GM21528 (cell line): ENCODE results near the gene SFTA2.
"Not testable (repeated sequence)": the region's sequence is repeated elsewhere in the genome, so short reads cannot be mapped to it uniquely, and the experiment has no call there.

ENCODE experiments used
- ATAC-seq: cut with Tn5 transposase; IDR thresholded peaks from one replicate; pipeline ENCODE4 v1.9.1; 2021; ENCODE audit warnings: mild to moderate bottlenecking, moderate library complexity; ENCODE audit not compliant: unreplicated experiment, low FRiP score

SFTA2 gene

DNA sequence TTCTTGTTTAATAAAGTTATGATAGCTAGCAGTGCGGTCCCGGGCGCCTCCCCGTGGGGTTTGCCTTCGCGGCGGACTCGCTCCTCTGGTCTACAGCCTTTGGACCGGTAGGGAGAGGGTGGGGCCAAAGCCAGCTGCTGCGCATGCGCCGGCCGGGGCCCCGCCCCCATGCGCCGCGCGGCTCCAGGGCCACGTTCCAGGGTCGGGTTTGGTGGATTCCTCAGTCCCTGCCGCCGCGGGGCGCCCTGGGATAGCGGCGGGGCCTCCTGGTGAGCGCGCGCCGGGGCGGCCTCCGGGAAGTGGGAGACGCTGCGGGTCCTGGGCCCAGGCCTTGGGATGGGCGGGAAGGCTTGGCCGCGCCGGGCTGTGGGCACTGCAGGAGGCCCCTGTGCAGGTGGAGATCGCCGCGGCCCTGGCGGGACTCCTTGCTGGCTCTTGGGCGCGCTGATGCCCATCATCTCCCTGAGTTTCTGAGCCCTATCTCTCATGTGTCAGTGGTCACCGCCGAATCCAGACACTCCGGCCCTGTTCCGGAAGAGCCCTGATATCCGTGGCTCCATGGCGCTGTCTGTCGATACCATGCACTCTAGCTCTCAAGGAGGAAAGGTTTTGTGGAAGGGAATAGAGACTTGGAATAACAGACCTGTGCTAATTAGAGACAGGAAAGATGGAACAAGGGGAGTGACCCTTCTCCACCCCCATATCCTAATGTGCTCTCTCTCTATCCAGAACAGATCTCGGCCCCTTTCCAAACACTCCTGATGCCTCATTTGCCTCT lies 17.7 kb downstream of the SFTA2 start, which contains the start of gene VARS2:
Gene VARS2, plus strand, starts transcription at position 163 of the 778 bp plus-strand sequence. Its CDS starts 599 bp downstream, at position 762.
- ATAC-seq: peak; percentile 66

DNA sequence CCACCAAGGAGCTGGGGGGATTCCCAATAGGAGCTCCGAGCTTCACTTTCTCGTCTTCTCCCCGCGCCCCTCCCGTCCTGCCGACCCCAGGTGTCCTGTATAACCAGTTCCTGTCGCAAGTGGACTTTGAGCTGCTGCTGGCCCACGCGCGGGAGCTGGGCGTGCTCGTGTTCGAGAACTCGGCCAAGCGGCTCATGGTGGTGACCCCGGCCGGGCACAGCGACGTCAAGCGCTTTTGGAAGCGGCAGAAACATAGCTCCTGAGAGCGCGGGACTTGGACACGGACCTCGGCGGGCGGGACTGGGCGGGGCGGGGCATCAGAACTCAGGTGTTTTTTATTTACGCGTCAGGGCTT lies 18.3 kb downstream of the SFTA2 start:
- no peak for ATAC-seq

DNA sequence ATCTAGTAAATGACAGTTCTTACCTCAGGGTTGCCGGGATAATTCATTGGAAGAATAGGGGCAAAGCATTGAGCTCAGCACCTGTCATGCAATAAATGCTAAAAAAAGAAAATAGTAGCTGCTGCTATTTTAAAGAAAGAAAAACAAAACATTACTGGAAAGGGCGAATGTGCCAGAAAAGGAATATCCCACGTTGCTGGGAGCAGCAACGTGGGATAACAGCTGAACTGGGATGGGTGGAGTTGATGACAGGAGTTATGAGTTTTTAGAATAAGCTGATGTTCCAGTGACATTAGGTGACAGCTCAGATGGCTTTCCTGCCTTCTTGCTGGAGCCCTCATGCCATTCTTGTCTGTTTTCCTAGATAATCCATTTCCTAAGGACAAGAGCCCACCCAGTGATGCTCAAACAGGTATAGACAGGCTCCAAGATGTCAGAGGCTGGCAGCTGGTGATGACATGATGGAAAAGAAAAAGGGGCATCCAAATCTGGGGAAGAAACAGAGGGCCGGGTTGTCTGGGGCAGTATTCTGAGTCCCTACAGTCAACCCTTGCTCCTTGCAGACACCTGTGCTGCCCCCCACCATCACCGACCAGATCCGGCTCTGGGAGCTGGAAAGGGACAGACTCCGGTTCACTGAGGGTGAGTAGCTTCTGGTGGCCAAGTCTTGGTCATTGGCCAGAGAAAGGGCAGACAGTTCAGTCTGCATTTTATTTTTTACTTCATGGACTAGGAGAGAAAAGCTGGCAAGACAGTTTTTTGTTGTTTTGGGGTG lies 19.0 kb downstream of the SFTA2 start:
- ATAC-seq: no peak

DNA sequence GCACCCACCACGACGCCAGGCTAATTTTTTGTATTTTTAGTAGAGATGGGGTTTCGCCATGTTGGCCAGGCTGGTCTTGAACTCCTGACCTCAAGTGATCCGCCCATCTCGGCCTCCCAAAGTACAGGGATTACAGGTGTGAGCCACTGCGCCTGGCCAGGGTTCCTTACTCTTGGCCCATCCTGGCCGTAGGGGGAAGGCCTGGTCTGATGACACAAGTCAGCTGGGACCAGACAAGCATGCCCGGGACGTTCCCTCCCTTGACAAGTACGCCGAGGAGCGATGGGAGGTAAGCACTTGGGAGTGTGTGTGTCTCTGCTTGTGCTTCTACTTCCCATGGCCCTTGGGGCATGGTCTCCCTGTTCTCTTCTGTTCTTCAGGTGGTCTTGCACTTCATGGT lies 21.5 kb downstream of the SFTA2 start:
- not testable (repeated sequence) for ATAC-seq

DNA sequence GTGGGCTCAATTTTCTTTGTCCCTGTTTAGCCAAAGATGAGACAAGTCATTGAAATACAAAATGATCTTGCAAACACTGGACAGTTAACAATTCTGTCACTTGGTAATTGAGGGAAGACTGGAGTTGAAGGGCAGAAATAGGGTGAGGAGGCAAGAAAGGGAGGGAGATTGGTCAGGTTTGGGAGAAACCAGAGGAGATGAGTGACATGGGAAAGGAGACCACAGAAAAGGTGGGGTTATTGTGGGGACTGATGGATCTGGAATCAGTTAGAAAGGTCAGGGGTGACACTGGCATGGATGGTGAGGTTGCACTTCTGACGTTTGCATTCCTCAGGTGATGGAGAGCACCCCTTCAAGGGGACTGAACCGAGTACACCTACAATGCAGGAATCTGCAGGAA lies 23.3 kb downstream of the SFTA2 start:
- ATAC-seq: no peak

DNA sequence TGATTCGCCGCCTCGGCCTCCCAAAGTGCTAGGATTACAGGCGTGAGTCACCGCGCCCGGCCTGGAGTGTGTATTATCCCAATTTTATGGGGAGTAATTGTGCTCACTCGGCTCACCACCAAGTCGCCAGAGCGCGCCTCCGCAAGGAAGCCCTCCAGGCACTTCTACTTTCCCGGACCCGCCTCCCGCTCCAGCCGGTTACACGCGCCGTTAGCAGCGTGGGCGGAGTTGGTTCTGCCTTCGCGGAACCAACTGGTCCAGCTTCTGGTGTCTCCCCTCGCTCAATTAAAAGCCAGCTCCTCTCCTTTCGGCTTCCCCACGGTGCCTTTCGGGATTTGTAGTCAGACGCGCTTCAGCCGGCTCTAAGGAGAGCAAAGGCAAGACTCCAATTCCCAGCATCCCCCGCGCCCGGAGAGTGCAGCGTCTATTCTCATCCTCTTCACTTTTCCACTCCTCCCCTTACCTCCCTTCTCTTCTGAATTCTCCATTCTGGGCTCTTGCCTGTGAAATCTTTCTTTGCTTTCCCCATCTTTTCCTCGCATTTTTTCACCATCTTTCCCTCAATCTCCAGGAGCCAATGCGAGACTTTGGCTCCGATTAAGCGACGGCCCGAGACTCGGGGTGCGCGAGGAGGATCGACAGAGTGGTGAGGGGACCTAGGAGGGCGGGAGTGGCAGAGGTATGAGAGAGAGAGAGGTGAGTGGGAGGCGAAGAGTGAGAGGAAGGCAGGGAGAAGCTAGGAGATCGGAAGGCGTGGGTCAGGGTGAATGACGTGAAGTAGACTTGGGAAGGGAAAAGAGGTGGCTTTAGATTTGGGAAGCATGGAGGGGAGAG lies 24.0 kb downstream of the SFTA2 start, which contains the start of gene GTF2H4:
Gene GTF2H4, plus strand, starts transcription at position 450 of the 834 bp plus-strand sequence.
- ATAC-seq: peak; percentile 81

DNA sequence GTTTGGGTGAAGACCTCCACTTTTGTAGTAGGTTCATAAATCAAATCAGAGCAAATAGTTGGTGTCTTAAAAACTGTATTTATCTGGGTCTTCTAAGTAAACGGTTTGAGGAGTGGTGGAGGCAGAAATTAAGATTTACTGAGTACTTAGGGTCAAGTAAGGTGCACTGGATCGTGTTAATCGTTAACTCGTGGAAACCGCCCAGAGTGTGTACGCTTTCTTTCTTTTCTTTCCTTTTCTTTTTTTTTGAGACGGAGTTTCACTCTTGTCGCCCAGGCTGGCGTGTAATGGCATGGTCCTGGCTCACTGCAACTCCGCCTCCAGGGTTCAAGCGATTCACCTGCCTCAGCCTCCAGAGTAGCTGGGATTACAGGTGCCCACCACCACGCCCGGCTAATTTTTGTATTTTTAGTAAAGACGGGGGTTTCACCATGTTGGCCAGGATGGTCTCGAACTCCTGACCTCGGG lies 24.6 kb downstream of the SFTA2 start:
- not testable (repeated sequence) for ATAC-seq

DNA sequence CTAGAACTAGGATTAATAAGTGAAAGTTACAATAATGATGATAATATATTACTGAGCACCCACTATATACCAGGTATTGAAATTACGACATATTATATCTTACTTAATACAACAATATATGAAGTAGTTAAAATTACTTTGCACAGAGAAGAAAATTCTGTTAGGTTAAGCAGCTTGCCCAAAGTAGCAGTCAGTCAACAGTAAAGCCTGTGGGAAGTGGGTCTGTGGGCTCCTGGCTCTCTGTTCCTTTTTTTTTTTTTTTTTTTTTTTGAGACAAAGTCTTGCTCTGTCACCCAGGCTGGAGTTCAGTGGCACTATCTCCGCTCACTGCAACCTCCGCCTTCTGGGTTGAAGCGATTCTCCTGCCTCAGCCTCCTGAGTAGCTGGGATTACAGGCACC lies 28.7 kb downstream of the SFTA2 start:
- ATAC-seq: no peak

DNA sequence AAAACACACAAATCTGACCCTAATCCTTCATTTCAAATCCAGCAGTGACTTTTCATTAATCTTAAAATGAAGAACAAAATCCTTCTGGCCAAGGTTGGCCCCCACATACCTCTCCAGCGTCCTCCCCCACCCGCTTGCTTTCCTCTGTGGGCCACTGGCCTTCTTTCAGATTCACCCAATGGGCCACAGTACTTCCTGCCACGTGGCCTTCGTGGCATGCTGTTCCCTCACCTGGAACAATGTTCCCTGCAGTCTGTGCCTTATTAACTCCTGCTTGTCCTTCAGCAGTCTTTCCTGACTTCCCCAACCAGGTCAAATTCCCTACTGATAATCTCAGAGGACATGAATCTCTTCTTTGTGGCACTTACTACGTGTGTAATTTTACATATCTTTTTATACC lies 29.3 kb downstream of the SFTA2 start:
- no peak for ATAC-seq

DNA sequence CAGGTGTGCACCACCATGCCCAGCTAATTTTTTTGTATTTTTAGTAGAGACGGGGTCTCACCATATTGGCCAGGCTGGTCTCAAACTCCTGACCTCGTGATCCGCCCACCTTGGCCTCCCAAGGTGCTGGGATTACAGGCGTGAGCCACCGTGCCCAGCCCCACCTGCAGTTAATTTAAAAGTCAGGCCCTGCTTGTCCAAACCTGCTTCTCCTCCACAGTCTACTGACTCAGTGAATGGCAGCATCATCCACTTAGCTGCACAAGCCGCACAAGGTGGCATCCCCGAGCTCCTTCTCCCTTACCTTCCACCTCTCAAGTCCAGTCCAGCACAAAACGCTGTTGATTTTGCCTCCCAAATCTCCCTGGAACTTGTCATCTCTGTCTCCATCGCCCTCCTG lies 29.8 kb downstream of the SFTA2 start:
- ATAC-seq: not testable (repeated sequence)

DNA sequence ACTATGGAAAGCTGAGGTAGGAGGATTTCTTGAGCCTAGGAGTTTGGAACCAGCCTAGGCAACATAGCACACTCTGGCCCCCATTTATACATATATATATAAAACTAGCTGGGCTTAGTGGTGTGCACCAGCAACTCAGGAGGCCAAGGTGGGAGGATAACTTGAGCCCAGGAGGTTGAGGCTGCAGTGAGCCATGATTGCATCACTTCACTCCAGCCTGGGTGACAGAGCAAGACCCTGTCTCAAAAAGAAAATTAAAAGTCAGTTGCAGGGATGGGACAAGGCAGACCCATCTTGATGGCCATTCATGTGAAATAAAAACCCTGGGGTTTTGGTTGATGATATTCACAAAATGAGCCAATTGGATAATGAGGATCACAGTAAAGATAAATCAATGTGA lies 30.5 kb downstream of the SFTA2 start:
- no peak for ATAC-seq

DNA sequence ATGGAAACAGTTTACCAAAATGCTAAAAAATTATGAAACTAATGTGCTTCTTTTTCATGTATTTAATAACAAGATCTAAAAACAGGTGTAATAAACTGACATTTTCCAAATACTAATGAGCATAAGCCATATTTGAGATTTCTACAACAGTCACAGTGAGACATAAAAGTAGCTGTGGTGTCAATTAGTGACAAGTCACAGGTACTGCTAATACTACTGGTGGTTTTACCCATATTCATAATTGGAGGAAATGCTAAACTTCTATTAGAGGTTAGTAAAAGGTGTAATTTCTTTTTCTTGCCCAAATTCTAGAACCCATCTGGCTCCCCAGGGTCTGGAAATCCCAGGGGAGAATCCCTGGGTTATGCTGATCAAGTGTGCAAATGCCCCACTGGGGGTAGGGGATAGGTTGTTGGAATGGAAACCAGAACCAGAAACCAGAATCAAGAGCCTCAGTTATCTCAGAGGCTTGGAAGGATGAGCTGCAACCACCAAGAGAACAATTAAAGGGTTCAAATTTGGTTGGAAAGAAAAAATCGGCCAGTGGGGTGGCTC lies 31.0 kb downstream of the SFTA2 start:
- no peak for ATAC-seq

DNA sequence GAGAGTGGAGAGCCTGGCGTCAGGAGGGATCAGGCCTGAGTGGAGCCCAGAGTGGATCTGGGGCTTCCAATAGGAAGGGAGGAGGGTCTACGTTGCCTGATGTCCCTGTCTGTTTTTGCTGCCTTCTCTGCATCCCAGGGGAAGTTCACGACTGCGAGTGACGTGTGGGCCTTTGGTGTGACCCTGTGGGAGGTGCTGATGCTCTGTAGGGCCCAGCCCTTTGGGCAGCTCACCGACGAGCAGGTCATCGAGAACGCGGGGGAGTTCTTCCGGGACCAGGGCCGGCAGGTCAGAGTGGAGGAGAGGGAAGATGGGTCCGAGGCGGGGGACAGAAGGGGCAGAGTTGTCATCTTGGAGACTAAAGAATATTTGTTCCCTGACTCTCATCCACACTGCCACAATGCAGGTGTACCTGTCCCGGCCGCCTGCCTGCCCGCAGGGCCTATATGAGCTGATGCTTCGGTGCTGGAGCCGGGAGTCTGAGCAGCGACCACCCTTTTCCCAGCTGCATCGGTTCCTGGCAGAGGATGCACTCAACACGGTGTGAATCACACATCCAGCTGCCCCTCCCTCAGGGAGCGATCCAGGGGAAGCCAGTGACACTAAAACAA lies 33.1 kb downstream of the SFTA2 start:
- no peak for ATAC-seq

DNA sequence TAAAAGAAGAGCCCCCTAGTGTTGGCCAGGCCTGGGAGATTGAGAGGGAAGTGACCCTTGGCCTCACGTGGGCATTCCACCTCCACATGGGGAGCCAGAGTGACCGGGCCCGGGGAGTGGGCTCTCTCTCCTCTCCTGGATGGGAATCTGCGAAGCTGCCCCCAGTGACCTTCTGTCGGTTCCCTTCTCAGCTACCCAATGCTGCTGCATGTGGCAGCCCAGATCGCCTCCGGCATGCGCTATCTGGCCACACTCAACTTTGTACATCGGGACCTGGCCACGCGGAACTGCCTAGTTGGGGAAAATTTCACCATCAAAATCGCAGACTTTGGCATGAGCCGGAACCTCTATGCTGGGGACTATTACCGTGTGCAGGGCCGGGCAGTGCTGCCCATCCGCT lies 34.1 kb downstream of the SFTA2 start:
- ATAC-seq: no peak

DNA sequence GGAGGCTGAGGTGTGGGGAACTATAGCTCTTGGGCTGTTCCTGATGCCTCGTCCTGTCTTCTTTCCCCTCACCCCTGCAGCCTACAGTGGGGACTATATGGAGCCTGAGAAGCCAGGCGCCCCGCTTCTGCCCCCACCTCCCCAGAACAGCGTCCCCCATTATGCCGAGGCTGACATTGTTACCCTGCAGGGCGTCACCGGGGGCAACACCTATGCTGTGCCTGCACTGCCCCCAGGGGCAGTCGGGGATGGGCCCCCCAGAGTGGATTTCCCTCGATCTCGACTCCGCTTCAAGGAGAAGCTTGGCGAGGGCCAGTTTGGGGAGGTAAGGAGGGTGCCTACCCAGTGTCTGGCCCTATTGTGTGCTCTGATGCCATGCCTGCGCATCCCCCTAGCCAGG lies 35.4 kb downstream of the SFTA2 start:
- no peak for ATAC-seq

DNA sequence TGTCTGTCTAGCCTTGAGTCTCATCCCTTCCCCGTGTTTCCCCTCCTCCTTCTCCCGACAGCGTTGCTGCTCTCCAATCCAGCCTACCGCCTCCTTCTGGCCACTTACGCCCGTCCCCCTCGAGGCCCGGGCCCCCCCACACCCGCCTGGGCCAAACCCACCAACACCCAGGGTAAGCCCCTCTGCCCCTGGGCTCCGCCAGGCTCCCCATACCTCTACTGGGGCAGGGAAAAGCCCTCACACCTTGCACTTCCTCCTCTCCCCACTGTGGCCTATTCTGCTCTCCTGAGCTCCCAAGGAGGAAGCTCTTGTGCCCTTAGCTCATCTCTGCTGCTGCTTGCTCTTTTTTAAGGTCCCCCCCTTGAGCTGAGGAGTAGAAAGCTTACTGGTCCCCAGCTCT lies 36.6 kb downstream of the SFTA2 start:
- no peak for ATAC-seq

DNA sequence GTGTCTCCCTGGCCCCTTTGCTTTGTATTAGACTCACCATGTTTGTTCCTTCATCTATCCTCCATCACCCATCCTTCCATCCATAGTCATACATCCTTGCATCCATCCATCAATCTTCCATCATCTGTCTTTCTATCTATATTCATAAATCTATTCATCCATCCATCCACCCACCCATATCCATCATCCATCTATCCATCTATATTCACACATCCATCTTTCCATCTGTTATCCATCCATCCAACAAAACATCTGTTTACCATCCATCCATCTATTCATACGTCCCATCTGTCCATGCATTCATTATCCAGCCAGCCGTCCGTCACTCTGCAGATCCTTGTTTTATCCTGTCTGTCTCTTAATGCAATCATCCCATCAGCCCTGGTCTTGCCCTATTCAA lies 37.0 kb downstream of the SFTA2 start:
- no peak for ATAC-seq

DNA sequence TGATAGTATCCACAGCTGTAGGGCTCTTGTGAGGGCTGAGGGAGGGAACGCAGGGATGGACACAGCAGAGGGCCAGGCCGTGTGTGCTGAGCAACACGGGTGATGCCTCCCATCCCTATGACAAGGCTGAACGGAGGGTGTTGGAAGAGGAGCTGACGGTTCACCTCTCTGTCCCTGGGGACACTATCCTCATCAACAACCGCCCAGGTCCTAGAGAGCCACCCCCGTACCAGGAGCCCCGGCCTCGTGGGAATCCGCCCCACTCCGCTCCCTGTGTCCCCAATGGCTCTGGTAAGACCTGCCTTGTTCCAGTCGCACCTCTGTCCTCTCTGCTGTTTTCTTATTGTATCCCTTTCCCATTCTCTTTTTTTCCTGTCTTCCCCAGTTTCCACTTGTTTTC lies 37.6 kb downstream of the SFTA2 start:
- no peak for ATAC-seq

DNA sequence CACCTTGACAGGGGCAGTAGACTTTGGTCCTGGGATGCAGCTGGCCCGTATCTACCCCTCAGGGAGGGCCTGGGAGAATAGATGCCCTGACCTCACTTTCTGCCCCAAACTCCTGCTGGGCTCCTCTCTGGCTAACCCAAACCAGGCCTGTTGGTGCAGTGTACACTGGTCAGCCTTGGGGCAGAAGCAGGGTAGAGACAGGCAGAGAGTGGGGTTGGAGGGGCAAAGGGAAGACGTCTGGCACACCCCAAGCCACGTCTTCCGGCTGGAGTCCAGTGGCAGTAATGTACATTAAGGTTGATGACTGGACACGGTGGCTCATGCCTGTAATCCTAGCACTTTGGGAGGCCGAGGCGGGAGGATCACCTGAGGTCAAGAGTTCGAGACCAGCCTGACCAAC lies 38.3 kb downstream of the SFTA2 start:
- ATAC-seq: no peak

DNA sequence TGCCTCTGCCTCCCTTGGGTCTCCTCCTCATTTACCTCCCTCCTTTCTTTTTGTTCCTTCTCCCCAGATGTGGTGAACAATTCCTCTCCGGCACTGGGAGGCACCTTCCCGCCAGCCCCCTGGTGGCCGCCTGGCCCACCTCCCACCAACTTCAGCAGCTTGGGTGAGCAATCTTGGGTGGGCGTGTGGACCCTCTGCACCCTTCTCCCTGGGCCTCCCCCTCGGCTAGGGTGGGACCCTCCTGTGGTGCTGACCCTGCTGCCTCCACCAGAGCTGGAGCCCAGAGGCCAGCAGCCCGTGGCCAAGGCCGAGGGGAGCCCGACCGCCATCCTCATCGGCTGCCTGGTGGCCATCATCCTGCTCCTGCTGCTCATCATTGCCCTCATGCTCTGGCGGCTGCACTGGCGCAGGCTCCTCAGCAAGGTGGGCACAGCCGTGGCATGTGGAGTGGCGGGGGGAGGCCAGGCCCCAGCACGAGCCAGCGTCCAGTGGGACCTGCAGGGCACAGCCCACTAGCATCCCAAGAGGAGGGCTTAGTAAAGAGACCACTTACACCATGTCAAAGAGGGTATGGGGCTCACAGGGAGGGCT lies 38.9 kb downstream of the SFTA2 start:
- ATAC-seq: no peak
